ENCODE data around the gene PTTG1IP2.

Gene PTTG1IP2

GRCh38 chr7:90484706-90485105 is 15.3 kb downstream of the PTTG1IP2 start:
- no peak for DNase-seq

DNA sequence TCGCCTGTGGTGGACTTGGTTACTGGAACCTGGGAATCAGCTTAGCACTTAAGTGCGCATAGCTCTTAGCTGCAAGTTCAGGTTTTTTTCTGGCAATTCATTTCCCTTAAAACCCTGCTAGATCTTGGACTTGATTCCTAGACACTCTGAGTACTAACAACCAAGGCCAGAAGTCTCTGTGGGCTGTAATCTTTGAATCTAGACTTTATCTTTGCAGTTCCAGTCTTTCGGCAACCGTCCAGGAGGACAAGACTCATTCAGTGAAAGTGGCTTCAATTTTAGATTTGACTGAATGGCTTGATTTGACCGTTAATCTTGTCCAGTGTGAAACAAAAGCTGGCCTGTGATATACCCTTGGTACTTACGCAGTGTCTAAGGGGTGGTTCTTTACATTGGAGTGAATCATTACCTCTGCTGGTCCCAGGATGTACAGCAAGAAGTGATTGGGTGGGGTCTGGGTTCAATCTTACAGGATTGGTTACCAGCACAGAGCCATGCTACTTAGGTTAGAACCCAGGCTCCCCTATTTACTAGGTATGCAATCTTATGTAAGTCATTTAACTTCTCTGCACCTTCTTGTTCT is 16.4 kb downstream of the PTTG1IP2 start:
- DNase-seq, result no peak

DNA sequence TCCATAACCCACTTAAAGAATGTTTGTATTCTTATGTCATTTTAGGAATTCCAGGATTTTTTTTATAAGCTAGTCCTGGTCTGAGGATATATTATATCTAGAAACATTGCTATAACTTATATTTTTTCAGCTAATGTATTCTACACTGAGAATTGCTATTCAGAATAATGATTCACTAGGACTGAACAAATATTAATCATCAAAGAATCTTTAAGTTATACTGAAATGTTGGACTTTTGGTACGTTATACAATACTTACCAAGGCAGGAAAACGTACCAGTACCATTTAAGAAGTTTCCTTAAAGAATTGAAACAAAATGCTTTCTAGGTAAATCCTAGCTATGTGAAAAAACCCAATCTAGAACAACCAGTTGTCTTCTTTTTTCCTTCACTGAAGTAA is 18.4 kb downstream of the PTTG1IP2 start:
- no peak for DNase-seq

- no peak for DNase-seq
These were observed 18.8 kb downstream of the PTTG1IP2 start for GRCh38 chr7:90488220-90488619.

DNA sequence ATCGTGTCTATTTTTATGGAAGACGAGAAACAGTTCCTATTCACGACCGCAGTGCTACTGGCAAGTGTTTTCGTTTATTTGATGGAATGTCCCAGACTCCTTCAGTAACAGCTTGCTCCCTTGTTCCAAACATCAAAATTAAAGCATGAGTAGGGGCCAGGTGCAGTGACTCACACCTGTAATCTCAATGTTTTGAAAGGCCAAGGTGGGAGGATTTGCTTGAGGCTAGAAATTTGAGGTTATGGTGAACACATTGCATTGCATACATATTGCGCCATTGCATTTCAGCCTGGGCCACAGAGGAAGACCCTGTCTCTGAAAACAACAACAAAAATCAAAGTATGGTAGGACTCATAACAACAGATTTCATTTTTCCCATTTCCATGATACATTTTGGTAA is 22.8 kb downstream of the PTTG1IP2 start:
- DNase-seq, result no peak

DNA sequence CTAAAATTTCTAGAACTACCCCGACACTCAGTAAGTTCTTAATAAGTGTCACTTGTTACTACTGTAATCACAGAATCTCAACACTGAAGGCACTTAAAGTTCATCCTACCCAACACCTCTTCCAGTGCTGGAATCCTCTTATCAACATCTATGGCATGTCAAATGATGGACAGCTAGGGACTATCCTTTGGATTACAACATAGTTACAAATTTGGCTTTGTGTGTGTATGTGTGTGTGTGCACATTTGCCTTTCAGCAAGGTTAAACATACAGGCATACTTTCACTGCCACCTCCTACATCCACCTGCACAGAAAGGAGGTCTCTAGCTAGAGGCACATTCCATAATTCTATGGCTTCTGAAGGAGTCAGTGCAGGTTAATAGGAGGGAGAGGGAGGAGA is 25.8 kb downstream of the PTTG1IP2 start:
- DNase-seq, result no peak

DNA sequence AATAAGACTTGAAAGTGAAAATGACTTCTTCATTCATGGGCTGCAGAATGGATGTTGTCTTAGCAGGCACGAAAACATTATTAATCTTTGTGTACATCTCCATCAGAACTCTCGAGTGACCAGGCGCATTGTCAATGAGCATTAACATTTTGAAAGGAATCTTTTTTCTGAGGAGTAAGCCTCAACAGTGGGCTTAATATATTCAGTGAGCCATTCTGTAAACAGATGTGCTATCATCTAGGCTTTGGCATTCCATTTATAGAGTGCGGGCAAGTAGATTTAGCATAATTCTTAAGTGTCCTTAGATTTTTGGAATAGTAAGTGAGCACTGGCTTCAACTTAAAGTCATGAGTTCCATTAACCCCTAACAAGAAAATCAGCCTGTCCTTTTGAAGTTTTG is 33.1 kb downstream of the PTTG1IP2 start:
- DNase-seq, result no peak

GRCh38 chr7:90503367-90503766 is 33.9 kb downstream of the PTTG1IP2 start:
- no peak for DNase-seq

- DNase-seq, result no peak
These were observed 38.3 kb downstream of the PTTG1IP2 start for GRCh38 chr7:90507692-90508091.

DNA sequence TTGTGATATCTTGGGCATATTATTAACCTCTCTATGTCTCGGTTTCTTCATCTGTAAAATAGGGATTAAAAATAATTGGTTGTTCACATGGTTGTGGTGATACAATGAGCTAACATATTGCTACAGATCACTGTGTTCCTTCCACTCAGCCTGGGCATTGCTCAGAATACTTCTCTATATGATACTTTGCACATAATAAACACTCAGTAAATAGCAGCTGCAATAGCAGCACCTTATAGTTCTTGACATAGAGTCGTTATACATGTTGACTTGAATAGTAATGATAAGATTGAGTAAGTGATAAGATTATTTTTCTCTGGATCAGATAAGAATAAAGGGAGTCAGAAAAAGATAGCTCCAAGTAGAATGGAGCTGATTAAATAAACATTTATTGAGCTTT is 42.3 kb downstream of the PTTG1IP2 start:
- no peak for DNase-seq

GRCh38 chr7:90512821-90513254 is 43.4 kb downstream of the PTTG1IP2 start:
- DNase-seq, result no peak

DNA sequence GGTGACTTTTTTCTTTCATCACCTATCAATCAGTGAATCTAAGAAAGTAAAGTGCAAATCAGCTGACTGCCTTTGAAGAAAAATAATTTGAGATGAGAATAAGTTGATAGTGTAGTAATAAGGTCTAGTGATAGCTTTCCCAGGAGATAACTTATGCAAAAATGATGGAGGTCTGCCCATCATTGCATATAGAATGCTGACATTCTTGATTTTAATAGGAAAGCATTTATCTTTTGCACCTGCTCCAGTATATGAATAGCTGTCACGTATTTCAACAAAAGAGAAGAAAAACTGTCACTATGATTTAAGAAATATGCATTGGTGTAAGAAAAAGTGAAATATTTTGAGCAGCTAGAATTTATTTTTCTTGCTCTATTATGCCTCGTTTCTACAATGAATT is 46.8 kb downstream of the PTTG1IP2 start:
- no peak for DNase-seq

DNA sequence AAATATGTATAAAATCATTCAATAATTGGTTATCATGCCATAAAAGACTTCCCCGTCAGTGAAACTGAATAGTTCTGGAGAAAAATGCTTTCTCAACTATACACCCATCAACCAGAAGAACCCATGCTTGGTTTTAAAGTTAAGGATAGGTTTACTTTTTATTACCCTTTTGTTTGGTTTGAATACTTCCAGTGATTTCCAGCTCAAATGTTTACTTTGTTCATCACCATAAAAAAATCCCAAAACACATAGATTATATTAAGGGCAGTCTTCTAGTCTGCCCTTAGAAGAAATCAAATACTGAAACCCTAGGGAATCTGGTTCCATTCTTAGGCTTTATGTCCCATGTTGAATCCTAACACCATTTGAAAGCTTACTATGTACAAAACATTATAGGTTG is 49.2 kb downstream of the PTTG1IP2 start:
- no peak for DNase-seq

- no peak for DNase-seq
These were observed 51.0 kb downstream of the PTTG1IP2 start for GRCh38 chr7:90520484-90520883.

DNA sequence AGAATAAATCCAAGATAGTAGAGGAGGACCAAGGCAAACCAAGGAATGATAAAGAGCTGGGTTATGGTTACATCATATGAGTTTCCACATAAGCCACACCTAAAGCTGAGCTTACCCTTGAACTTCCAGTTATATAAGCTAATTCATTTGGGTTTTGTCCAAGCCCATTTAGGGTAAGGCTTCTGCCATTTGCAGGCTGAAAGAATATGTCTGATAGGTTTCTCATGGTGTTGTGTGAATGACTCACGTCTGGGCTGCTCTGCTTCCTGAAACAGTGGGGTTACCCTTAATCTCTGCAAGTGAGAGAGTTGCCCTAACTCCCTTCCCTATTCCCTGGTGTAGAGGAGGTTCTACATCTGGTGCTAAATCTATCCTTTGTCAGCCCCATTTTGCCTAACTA is 60.8 kb downstream of the PTTG1IP2 start:
- no peak for DNase-seq

DNA sequence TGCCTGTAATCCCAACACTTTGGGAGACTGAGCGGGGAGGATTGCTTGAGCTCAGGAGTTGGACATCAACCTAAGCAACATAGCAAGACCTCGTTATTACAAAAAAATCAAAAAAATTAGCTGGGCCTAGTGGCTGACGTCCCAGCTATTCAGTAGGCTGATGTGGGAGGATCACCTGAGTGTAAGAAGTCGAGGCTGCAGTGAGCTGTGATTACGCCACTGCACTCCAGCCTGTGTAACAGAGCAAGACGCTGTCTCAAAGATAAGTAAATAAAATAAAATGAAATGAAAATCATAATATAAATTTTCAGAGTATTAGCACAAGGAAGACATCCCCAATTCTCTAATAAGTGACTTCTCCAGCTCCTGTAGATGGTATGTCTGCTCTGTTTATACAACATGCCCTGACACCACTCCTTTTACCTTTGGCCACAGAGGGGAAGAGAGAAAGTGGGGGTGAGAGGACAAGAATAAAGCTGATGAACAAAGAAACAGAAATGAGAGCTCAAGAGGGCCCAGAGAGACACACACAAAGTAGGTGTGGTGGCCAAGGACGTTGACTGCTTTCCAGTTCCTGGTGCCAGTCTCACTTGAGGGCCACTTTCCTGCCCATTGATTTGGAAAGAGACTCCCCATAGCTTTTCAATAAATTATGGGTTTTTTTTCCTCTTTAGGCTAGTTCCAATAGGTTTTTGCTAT is 62.9 kb downstream of the PTTG1IP2 start:
- DNase-seq, result no peak

DNA sequence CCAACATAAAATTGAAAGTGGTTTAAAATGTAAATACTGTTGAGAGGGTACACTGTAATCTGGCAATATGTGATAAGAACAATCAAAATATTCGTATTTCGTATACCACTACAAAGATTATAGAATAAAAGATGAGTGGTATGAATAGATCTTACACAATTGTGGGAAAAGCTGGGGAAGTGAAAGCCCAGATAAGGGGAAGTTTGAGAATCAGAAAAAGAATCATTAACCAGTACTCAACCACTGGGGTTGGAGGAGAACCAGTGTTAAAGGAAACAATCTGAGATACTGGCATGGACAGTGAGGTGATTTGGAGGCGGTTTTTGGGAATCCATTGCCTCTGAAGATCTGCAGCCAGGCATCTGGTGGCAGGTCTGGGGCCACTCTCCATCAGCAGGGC is 67.0 kb downstream of the PTTG1IP2 start:
- no peak for DNase-seq

GRCh38 chr7:90538405-90538804 is 69.0 kb downstream of the PTTG1IP2 start:
- no peak for DNase-seq

GRCh38 chr7:90540406-90540805 is 71.0 kb downstream of the PTTG1IP2 start:
- DNase-seq, result no peak

GRCh38 chr7:90551036-90551435 is 81.6 kb downstream of the PTTG1IP2 start:
- DNase-seq, result no peak

DNA sequence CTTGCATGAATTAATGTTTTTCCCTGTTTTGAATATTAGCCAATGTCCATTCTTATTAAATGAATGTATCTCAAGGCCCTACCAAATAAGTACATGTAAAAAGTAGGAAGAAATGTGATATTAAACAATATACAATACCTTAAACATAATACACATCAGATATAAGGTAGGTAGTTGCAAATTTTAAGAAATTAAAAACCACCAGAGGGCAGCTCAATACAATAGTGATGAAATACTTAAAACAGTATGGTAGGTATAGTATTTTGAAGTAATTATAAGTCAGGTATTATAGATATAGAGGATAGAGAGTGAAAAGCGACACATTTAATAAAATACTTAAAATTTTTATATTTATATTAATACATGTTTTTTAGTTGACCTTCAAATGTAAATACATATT is 83.1 kb downstream of the PTTG1IP2 start:
- DNase-seq, result no peak

DNA sequence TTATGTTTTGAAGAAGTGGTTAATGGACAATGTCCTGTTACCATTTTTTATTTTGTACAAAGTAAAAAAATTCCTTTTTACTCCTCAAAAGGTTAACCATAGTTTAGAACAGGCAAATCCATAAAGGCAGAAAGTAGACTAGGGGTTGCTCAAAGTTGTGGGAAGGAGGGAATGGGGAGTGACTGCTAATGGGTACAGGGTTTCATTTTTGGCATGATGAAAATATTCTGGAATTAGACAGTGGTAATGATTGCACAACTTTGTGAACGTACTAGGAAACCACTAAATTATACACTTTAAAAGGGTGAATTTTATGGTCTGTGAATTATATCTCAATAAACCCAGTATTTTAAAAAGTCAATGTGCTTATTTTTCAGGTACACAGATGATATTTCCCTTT is 91.3 kb downstream of the PTTG1IP2 start:
- no peak for DNase-seq

All from activated CD4-positive, alpha-beta T cell treated with anti-CD3 and anti-CD28 coated beads, Interleukin-2, Interleukin-6, amounts not matched to agents 100 ng/mL and 50 ng/mL, durations not matched to agents 16 hours and 8 hours (primary cell).